Fibroblast of lung (primary cell): ENCODE data around the gene NOVA1. TPM values are rescaled to one million over a fixed set of nuclear protein-coding genes. Genes with fewer than 3 reads are reported as not detected.

Experiments
- DNase-seq, 2 donors: peaks; one replicate each; pipeline versions ENCODE4 v3.0.0 to v3.0.0-alpha.2; 2010; ENCODE audit warnings: low read depth in 2 of 2
- H2AFZ ChIP-seq: 2 replicates; pipeline ENCODE4 v1.5.1; 2012; ENCODE audit warnings: low read length, control low read depth, inconsistent platforms
- H3K27ac ChIP-seq: 2 replicates; pipeline ENCODE4 v1.5.1; 2011; ENCODE audit warnings: low read length, control low read depth; ENCODE audit not compliant: insufficient read depth
- H3K27me3 ChIP-seq: 2 replicates; pipeline ENCODE4 v1.5.1; 2011; ENCODE audit warnings: mild to moderate bottlenecking, low read length; ENCODE audit not compliant: control insufficient read depth, insufficient read depth
- H3K36me3 ChIP-seq: 2 replicates; pipeline ENCODE4 v1.5.1; 2011; ENCODE audit warnings: low read length; ENCODE audit not compliant: control insufficient read depth, insufficient read depth
- H3K4me1 ChIP-seq: 2 replicates; pipeline ENCODE4 v1.5.1; 2011; ENCODE audit warnings: low read length; ENCODE audit not compliant: control insufficient read depth, insufficient read depth; ENCODE audit errors: extremely low read depth
- H3K4me2 ChIP-seq: 2 replicates; pipeline ENCODE4 v1.5.1; 2011; ENCODE audit warnings: low read length, control low read depth; ENCODE audit not compliant: insufficient read depth; ENCODE audit errors: extremely low read depth
- H3K4me3 ChIP-seq, 4 experiments: fragments of 200-600 bp in 1 of 4; sonication (generic) in 1 of 4; replicated peaks in 1 of 4; 2 replicates each; pipeline ENCODE4 v1.5.1; 2011 to 2016; ENCODE audit warnings: low read length in 4 of 4, low read depth in 3 of 4, mild to moderate bottlenecking in 3 of 4, control low read depth in 2 of 4, inconsistent platforms in 1 of 4, mixed read lengths in 1 of 4; ENCODE audit not compliant: insufficient read depth in 1 of 4; ENCODE audit errors: control extremely low read depth in 1 of 4
- H3K79me2 ChIP-seq: 2 replicates; pipeline ENCODE4 v1.5.1; 2012; ENCODE audit warnings: mild to moderate bottlenecking, low read length, inconsistent platforms; ENCODE audit not compliant: control insufficient read depth, insufficient read depth
- H3K9ac ChIP-seq: 2 replicates; pipeline ENCODE4 v1.5.1; 2011; ENCODE audit warnings: mild to moderate bottlenecking, low read length, control low read depth; ENCODE audit not compliant: insufficient read depth
- H3K9me3 ChIP-seq: 2 replicates; pipeline ENCODE4 v1.5.1; 2012; ENCODE audit warnings: low read depth, low read length; ENCODE audit not compliant: control insufficient read depth, insufficient read depth
- H4K20me1 ChIP-seq: 2 replicates; pipeline ENCODE4 v1.5.1; 2011; ENCODE audit warnings: low read length; ENCODE audit not compliant: control insufficient read depth, insufficient read depth; ENCODE audit errors: extremely low read depth
- EZH2 ChIP-seq: IDR thresholded peaks from 2 replicates; pipeline ENCODE4 v1.5.1; 2012; ENCODE audit warnings: low read length, control low read depth, mild to moderate bottlenecking; ENCODE audit errors: missing control alignments
- polyA plus RNA-seq, 2 donors: library from polyadenylated mRNA; depleted of rRNA in 1 of 2; stranded (reverse) in 1 of 2; unstranded in 1 of 2; fragments of >200 nt; gene quantifications; 2 replicates each; pipeline ENCODE4 v1.2.1, GENCODE V29; 2011 to 2012; ENCODE audit warnings: missing spikeins in 1 of 2
- total RNA-seq: library from RNA; depleted of rRNA; stranded (reverse); fragments of >200 nt; gene quantifications from 2 replicates; pipeline ENCODE4 v1.2.1, GENCODE V29; 2014
- TF ChIP-seq, protein P1 (sequence below), 2 donors: IDR thresholded peaks in 1 of 2; conservative IDR thresholded peaks in 1 of 2; 1 replicate in 1 of 2; 2 replicates in 1 of 2; pipeline ENCODE4 v1.5.1; 2011 to 2012; ENCODE audit warnings: low read length in 2 of 2, control low read depth in 1 of 2, inconsistent platforms in 1 of 2, low read depth in 1 of 2, mild to moderate bottlenecking in 1 of 2

Gene NOVA1
- total and polyA plus RNA-seq, 2 donors (not counting 1 experiment from before 2014, with no cell fraction given): 2.2 to 5.1 TPM

DNA sequence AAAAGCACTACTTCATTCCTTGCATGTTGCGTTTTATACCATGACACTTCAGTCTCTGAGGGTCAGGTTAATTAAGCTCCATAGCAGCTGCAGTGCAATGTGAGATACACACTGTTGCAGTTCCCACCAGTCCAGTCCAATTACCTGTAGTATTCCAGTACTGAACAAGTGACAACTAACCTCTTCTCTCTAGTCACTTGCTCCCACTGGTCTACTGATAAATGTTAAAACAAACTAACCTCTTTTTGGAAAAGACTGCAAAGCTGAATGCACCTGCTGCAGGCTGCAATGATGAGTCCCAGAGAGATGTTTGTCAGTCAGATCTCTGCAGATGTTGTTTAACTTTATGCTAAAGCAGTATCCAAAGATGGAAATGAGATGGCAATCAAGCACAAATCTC is 7.9 kb downstream of the NOVA1 start:
- H3K27me3 ChIP-seq: no peaks in the 10 kb centered on the region
- no peaks in the 10 kb centered on the region for H3K4me1 ChIP-seq
- H3K4me2 ChIP-seq: no peak overlapping the region
- no peaks in the 10 kb centered on the region for H3K36me3 ChIP-seq
- H3K9ac ChIP-seq: no peak overlapping the region
- no peaks in the 10 kb centered on the region for H3K79me2 ChIP-seq
- no peaks in the 10 kb centered on the region for H3K9me3 ChIP-seq
- no peak for TF ChIP-seq EZH2
- TF ChIP-seq, protein P1, sequence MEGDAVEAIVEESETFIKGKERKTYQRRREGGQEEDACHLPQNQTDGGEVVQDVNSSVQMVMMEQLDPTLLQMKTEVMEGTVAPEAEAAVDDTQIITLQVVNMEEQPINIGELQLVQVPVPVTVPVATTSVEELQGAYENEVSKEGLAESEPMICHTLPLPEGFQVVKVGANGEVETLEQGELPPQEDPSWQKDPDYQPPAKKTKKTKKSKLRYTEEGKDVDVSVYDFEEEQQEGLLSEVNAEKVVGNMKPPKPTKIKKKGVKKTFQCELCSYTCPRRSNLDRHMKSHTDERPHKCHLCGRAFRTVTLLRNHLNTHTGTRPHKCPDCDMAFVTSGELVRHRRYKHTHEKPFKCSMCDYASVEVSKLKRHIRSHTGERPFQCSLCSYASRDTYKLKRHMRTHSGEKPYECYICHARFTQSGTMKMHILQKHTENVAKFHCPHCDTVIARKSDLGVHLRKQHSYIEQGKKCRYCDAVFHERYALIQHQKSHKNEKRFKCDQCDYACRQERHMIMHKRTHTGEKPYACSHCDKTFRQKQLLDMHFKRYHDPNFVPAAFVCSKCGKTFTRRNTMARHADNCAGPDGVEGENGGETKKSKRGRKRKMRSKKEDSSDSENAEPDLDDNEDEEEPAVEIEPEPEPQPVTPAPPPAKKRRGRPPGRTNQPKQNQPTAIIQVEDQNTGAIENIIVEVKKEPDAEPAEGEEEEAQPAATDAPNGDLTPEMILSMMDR (conservative IDR thresholded peaks at IDR 0.05 in 1 of 2, IDR thresholded peaks at IDR 0.05 in 1 of 2; ENCODE audit: low read depth in 1 of 2, low read length in 2 of 2): no peak
- no peaks in the 10 kb centered on the region for H4K20me1 ChIP-seq
- no peak for DNase-seq
- no peak overlapping the region for H3K27ac ChIP-seq
- H3K4me3 ChIP-seq: no peak overlapping the region
- H2AFZ ChIP-seq: no peak overlapping the region

DNA sequence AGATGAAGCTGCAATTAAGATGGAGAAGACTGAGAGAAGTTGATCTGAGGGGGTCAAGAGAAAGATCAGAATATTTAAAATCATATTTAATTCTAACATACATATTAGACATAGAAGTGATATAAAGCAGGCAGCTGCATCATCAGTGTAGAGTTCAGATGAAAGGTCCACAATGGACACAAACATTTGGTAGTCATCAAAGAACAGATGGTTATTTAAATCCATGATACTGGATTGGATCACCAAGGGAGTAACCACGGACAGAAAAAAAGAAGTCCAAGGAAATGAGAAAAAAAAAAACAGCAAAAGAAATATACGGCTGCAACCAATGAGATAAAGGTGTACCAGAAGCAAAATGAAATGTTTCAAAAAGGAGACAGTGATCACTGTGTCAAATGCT is 20.1 kb downstream of the NOVA1 start:
- Histone ChIP-seq H2AFZ (no peak overlapping the region), H3K4me3 (no peak overlapping the region), H3K79me2 (no peaks in the 10 kb centered on the region), H3K4me1 (no peaks in the 10 kb centered on the region), H3K36me3 (no peaks in the 10 kb centered on the region), H3K27me3 (no peaks in the 10 kb centered on the region), H3K4me2 (no peak overlapping the region), H4K20me1 (no peaks in the 10 kb centered on the region), H3K9me3 (no peaks in the 10 kb centered on the region), H3K9ac (no peak overlapping the region), H3K27ac (no peak overlapping the region)
- DNase-seq: peak in 1 of 2 donors; percentile 9
- TF ChIP-seq, protein P1 (conservative IDR thresholded peaks at IDR 0.05 in 1 of 2, IDR thresholded peaks at IDR 0.05 in 1 of 2; ENCODE audit: low read depth in 1 of 2, low read length in 2 of 2): no peak

DNA sequence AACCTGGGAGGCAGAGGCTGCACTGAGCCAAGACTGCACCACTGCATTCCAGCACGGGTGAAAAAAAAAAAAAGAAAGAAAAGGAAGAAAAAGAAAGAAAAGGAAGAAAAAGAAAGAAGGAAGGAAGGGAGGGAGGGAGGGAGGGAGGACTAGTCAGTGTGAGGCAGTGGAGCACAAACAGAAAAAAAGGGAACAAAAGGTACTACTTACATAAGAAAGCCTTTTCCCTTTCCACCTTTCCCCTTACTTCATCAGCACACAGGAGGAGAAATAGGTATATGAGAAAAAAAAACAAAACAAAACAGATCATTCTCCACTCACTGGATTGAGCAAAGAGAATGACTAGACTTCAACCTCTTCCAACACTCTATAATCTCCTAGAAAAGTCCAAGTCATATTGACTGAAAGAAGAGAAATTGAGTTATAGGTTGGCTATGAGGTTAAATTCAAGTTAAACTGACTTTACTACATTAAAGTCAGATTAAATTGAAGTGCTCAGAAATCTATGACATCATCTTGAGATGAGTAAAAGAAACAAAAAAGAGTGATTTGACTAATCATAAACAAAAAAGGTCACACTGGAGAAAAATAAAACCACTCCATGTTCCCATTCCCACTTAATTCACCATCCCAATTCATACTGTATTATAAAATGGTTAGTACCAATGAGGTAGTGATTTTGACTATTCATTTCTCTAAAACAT is 43.6 kb downstream of the NOVA1 start:
- Histone ChIP-seq H4K20me1 (no peaks in the 10 kb centered on the region), H2AFZ (no peak overlapping the region), H3K36me3 (no peaks in the 10 kb centered on the region), H3K4me3 (no peak overlapping the region), H3K4me2 (no peak overlapping the region), H3K9me3 (no peaks in the 10 kb centered on the region), H3K9ac (no peak overlapping the region), H3K27me3 (no peaks in the 10 kb centered on the region), H3K27ac (no peak overlapping the region), H3K4me1 (no peaks in the 10 kb centered on the region), H3K79me2 (no peaks in the 10 kb centered on the region)
- no peak for TF ChIP-seq EZH2
- TF ChIP-seq, protein P1 (conservative IDR thresholded peaks at IDR 0.05 in 1 of 2, IDR thresholded peaks at IDR 0.05 in 1 of 2; ENCODE audit: low read depth in 1 of 2, low read length in 2 of 2): no peak
- no peak for DNase-seq
